H9 (cell line): Measurements from ENCODE around the gene G6PC2. TPM values are rescaled to one million over a fixed set of nuclear protein-coding genes. Genes with fewer than 3 reads are reported as not detected.

Source experiments
- DNase-seq: peaks from one replicate; pipeline ENCODE4 v3.0.0-alpha.2; 2017
- H2AFZ ChIP-seq: one replicate; pipeline ENCODE4 v1.6.1; 2013; ENCODE audit warnings: mild to moderate bottlenecking, low read length, control low read depth, moderate library complexity
- H2AK5ac ChIP-seq: 2 replicates; pipeline ENCODE4 v1.6.1; 2013; ENCODE audit warnings: low read length, control low read depth, mixed read lengths; ENCODE audit not compliant: insufficient read length
- H2BK120ac ChIP-seq: one replicate; pipeline ENCODE4 v1.6.1; 2013; ENCODE audit warnings: low read depth, mild to moderate bottlenecking, low read length, control low read depth, inconsistent platforms; ENCODE audit not compliant: poor library complexity, severe bottlenecking
- H2BK12ac ChIP-seq: 2 replicates; pipeline ENCODE4 v1.6.1; 2013; ENCODE audit warnings: low read length, control low read depth, mixed read lengths, low read depth; ENCODE audit not compliant: insufficient read length
- H2BK15ac ChIP-seq: 2 replicates; pipeline ENCODE4 v1.6.1; 2013; ENCODE audit warnings: low read depth, low read length, control low read depth
- H2BK20ac ChIP-seq: one replicate; pipeline ENCODE4 v1.6.1; 2013; ENCODE audit warnings: low read depth, mild to moderate bottlenecking, low read length, control low read depth, inconsistent platforms; ENCODE audit not compliant: poor library complexity, severe bottlenecking
- H2BK5ac ChIP-seq: 2 replicates; pipeline ENCODE4 v1.6.1; 2013; ENCODE audit warnings: low read length, control low read depth, mixed read lengths; ENCODE audit not compliant: insufficient read length
- H3K14ac ChIP-seq: 2 replicates; pipeline ENCODE4 v1.6.1; 2013; ENCODE audit warnings: low read length, control low read depth; ENCODE audit not compliant: insufficient read depth
- H3K18ac ChIP-seq: 2 replicates; pipeline ENCODE4 v1.6.1; 2013; ENCODE audit warnings: low read depth, mild to moderate bottlenecking, mixed read lengths, low read length, control low read depth; ENCODE audit not compliant: insufficient read length
- H3K23ac ChIP-seq: 2 replicates; pipeline ENCODE4 v1.6.1; 2013; ENCODE audit warnings: low read length, control low read depth, mixed read lengths, low read depth; ENCODE audit not compliant: insufficient read length
- H3K23me2 ChIP-seq: 2 replicates; pipeline ENCODE4 v1.6.1; 2013; ENCODE audit warnings: low read depth, mild to moderate bottlenecking, mixed read lengths, low read length, control low read depth; ENCODE audit not compliant: insufficient read length, poor library complexity, severe bottlenecking
- H3K27ac ChIP-seq: 2 replicates; pipeline ENCODE4 v1.5.1; 2013; ENCODE audit warnings: low read length, control low read depth, mixed read lengths, low read depth; ENCODE audit not compliant: insufficient read length
- H3K27me3 ChIP-seq: 2 replicates; pipeline ENCODE4 v1.6.1; 2013; ENCODE audit warnings: low read length, control low read depth, inconsistent platforms; ENCODE audit not compliant: insufficient read depth
- H3K4ac ChIP-seq: 2 replicates; pipeline ENCODE4 v1.6.1; 2013; ENCODE audit warnings: low read depth, mild to moderate bottlenecking, control low read depth, inconsistent platforms, low read length, moderate library complexity
- H3K4me1 ChIP-seq: 2 replicates; pipeline ENCODE4 v1.6.1; 2013; ENCODE audit warnings: low read length, control low read depth, inconsistent platforms; ENCODE audit not compliant: insufficient read depth
- H3K4me2 ChIP-seq: 2 replicates; pipeline ENCODE4 v1.6.1; 2013; ENCODE audit warnings: low read length, control low read depth, mixed read lengths; ENCODE audit not compliant: insufficient read length, insufficient read depth
- H3K56ac ChIP-seq: 2 replicates; pipeline ENCODE4 v1.6.1; 2013; ENCODE audit warnings: low read depth, mild to moderate bottlenecking, mixed read lengths, low read length, control low read depth; ENCODE audit not compliant: insufficient read length
- H3K79me1 ChIP-seq: 2 replicates; pipeline ENCODE4 v1.6.1; 2013; ENCODE audit warnings: low read depth, mild to moderate bottlenecking, moderate library complexity, low read length, control low read depth, inconsistent platforms; ENCODE audit not compliant: insufficient read depth, poor library complexity, severe bottlenecking
- H3K79me2 ChIP-seq: 2 replicates; pipeline ENCODE4 v1.6.1; 2013; ENCODE audit warnings: low read length, control low read depth, inconsistent platforms; ENCODE audit not compliant: insufficient read depth
- H3K9ac ChIP-seq: 2 replicates; pipeline ENCODE4 v1.6.1; 2013; ENCODE audit warnings: low read length, control low read depth, mixed read lengths; ENCODE audit not compliant: insufficient read length; ENCODE audit errors: extremely low read depth
- H3K9me3 ChIP-seq: one replicate; pipeline ENCODE4 v1.6.1; 2013; ENCODE audit warnings: low read depth, low read length, inconsistent platforms; ENCODE audit not compliant: control insufficient read depth
- H3T11ph ChIP-seq: one replicate; pipeline ENCODE4 v1.6.1; 2013; ENCODE audit warnings: mild to moderate bottlenecking, low read length, control low read depth, inconsistent platforms
- H4K20me1 ChIP-seq: one replicate; pipeline ENCODE4 v1.6.1; 2013; ENCODE audit not compliant: control insufficient read depth, insufficient read length, insufficient read depth
- H4K5ac ChIP-seq: 2 replicates; pipeline ENCODE4 v1.6.1; 2013; ENCODE audit warnings: low read depth, mild to moderate bottlenecking, mixed read lengths, low read length, control low read depth; ENCODE audit not compliant: insufficient read length
- H4K8ac ChIP-seq: replicated peaks from 2 replicates; pipeline ENCODE4 v1.6.1; 2013; ENCODE audit warnings: low read length, control low read depth, mixed read lengths, low read depth; ENCODE audit not compliant: insufficient read length
- H4K91ac ChIP-seq: 2 replicates; pipeline ENCODE4 v1.6.1; 2013; ENCODE audit warnings: low read depth, mild to moderate bottlenecking, moderate library complexity, mixed read lengths, low read length, control low read depth; ENCODE audit not compliant: insufficient read length
- H3K27ac Mint-ChIP-seq, 3 experiments: 2 replicates in 2 of 3; 3 replicates in 1 of 3; pipeline ENCODE4 v1.8.0; 2020 to 2021; ENCODE audit warnings: mixed read lengths in 3 of 3, mild to moderate bottlenecking in 1 of 3, moderate library complexity in 1 of 3
- H3K27me3 Mint-ChIP-seq: 2 replicates; pipeline ENCODE4 v1.8.0; 2021; ENCODE audit warnings: low read depth, mild to moderate bottlenecking, moderate library complexity, mixed read lengths
- H3K36me3 Mint-ChIP-seq, 3 experiments: 2 replicates in 2 of 3; 3 replicates in 1 of 3; pipeline ENCODE4 v1.8.0; 2020 to 2021; ENCODE audit warnings: low read depth in 3 of 3, mixed read lengths in 3 of 3; ENCODE audit not compliant: insufficient read depth in 1 of 3
- H3K4me1 Mint-ChIP-seq, 2 experiments: 2 replicates each; pipeline ENCODE4 v1.8.0; 2020; ENCODE audit warnings: mixed read lengths in 2 of 2
- H3K4me3 Mint-ChIP-seq, 2 experiments: 2 replicates in 1 of 2; 3 replicates in 1 of 2; pipeline ENCODE4 v1.8.0; 2020 to 2021; ENCODE audit warnings: mild to moderate bottlenecking in 2 of 2, mixed read lengths in 2 of 2, moderate library complexity in 1 of 2
- H3K9me3 Mint-ChIP-seq, 2 experiments: 2 replicates in 1 of 2; 3 replicates in 1 of 2; pipeline ENCODE4 v1.8.0; 2020; ENCODE audit warnings: mild to moderate bottlenecking in 2 of 2, mixed read lengths in 2 of 2, moderate library complexity in 1 of 2
- WGBS: extraction: QIAGEN DNeasy Blood & Tissue Kit; methylation state at CpG from one replicate; pipeline ENCODE4 v1.1.7; 2013; ENCODE audit warnings: missing lambda C conversion rate, low lambda C conversion rate, mixed read lengths; ENCODE audit not compliant: insufficient read length; ENCODE audit errors: extremely low coverage; 5-methylcytosine and 5-hydroxymethylcytosine counted together
- total RNA-seq: library from RNA; stranded (reverse); gene quantifications from 2 replicates; pipeline ENCODE4 v1.2.1, GENCODE V29; 2021
- TF ChIP-seq, protein P1 (sequence below): fragments of 200-600 bp; sonication (generic); conservative IDR thresholded peaks from 3 replicates; pipeline ENCODE4 v1.8.0; 2021; ENCODE audit warnings: antibody characterized with exemption, mild to moderate bottlenecking

The G6PC2 gene
- total RNA-seq, 1 experiment from 2014 or later = not detected

DNA sequence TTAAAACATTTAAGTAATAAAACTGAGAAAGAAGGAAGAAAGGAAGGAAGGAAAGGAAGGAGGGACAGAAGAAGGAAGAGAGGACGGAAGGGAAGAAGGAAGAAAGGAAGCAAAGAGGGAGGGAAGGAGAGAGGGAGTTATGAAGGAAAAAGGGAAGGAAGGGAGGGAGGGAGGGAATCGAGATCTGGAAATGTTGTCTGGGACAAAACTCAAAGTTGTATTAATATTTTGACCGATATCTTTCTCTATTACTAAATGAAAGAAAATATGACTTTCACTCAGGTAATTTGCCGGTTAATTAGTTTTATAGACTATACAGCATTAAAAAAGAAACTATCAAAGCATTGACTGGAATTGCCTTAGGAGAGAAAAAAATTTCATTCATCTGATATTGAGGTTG lies 44.4 kb downstream of the G6PC2 start:
- H4K5ac ChIP-seq = no peak overlapping the region
- H4K91ac ChIP-seq = no peak overlapping the region
- no peak overlapping the region for H3K9ac ChIP-seq
- Mint-ChIP-seq H3K4me1 (peaks cover 0 to 3% of the 10 kb centered on the region in 2 experiments; a peak in 1 of 4 replicates), H3K9me3 (peaks cover 2 to 5% of the 10 kb centered on the region in 2 experiments; a peak in 3 of 5 replicates), H3K27ac (no peak overlapping the region), H3K27me3 (no peaks in the 10 kb centered on the region), H3K36me3 (no peaks in the 10 kb centered on the region; a peak in 1 of 7 replicates), H3K4me3 (no peak overlapping the region)
- no peak overlapping the region for H3K18ac ChIP-seq
- H3K4ac ChIP-seq = no peak overlapping the region
- no peak overlapping the region for H2BK20ac ChIP-seq
- H3K27ac ChIP-seq = no peak overlapping the region
- TF ChIP-seq, protein P1, sequence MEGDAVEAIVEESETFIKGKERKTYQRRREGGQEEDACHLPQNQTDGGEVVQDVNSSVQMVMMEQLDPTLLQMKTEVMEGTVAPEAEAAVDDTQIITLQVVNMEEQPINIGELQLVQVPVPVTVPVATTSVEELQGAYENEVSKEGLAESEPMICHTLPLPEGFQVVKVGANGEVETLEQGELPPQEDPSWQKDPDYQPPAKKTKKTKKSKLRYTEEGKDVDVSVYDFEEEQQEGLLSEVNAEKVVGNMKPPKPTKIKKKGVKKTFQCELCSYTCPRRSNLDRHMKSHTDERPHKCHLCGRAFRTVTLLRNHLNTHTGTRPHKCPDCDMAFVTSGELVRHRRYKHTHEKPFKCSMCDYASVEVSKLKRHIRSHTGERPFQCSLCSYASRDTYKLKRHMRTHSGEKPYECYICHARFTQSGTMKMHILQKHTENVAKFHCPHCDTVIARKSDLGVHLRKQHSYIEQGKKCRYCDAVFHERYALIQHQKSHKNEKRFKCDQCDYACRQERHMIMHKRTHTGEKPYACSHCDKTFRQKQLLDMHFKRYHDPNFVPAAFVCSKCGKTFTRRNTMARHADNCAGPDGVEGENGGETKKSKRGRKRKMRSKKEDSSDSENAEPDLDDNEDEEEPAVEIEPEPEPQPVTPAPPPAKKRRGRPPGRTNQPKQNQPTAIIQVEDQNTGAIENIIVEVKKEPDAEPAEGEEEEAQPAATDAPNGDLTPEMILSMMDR = no peak
- H2BK5ac ChIP-seq = no peak overlapping the region
- H4K8ac ChIP-seq = no peak overlapping the region
- no peaks in the 10 kb centered on the region for H3K27me3 ChIP-seq
- H2AK5ac ChIP-seq = no peak overlapping the region
- no peaks in the 10 kb centered on the region for H3K79me1 ChIP-seq
- H2BK12ac ChIP-seq = no peak overlapping the region
- no peak overlapping the region for H3K14ac ChIP-seq
- no peaks in the 10 kb centered on the region for H4K20me1 ChIP-seq
- no peaks in the 10 kb centered on the region for H3K23me2 ChIP-seq
- no peak overlapping the region for H2BK120ac ChIP-seq
- no peak overlapping the region for H3K23ac ChIP-seq
- no peak overlapping the region for H2BK15ac ChIP-seq
- no peak overlapping the region for H2AFZ ChIP-seq
- no peak overlapping the region for H3K56ac ChIP-seq
- H3K9me3 ChIP-seq = no peaks in the 10 kb centered on the region
- H3K4me1 ChIP-seq = no peaks in the 10 kb centered on the region
- no peak for DNase-seq
- WGBS = no CpG with 5 or more reads among the region's 4 CpGs
- H3K4me2 ChIP-seq = no peak overlapping the region
- H3T11ph ChIP-seq = no peak overlapping the region
- H3K79me2 ChIP-seq = no peaks in the 10 kb centered on the region
